ENCODE results near the gene SMAD5.

SMAD5 gene

DNA sequence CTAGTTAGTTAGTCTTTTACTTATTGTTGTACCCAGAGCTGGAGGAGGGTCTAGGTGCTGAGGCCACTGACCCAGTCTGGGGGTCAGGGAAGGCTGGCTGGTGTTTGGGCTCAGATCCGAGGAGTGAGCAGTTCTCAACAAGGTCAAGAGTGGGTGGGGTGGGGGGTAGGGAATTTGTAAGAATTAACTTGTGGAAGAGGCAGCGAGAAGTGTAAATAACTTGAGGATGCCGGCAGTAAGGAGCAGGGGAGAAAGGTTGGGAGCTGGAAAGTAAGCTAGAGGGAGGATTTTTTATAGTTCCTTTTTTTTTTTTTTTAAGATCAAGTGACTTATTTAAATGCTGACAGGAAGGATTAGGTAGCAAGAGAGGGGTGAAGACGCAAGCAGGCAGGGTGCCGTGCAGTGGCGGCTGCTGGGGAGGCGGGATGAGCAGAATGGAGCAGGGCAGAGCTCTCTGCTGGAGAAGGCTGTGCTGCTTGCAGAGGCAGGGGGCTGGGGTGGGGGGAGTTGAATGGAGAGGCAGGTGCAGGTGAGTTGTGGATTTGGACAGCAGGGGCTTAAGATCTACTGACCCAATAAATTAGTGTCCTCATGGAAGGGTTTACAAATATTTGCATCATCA, 95.6 kb downstream of the SMAD5 start:
- no peak for TF ChIP-seq CTCF (IDR thresholded peaks at IDR 0.05; ENCODE audit: low read length)
- TF ChIP-seq EZH2 (optimal IDR thresholded peaks at IDR 0.05; ENCODE audit: low read depth, low read length), result no peak
- no peak for TF ChIP-seq EZH2phosphoT487 (IDR thresholded peaks at IDR 0.05; ENCODE audit: low read length)
- Histone ChIP-seq H3K27me3 (replicated peaks; ENCODE audit: insufficient read depth, low read length) (no peaks in the 10 kb centered on the region), H3K9me2 (replicated peaks; ENCODE audit: insufficient read depth, low read length) (no peaks in the 10 kb centered on the region), H3K4me3 (ENCODE audit: low read length) (no peak overlapping the region), H3K4me1 (ENCODE audit: low read length) (no peaks in the 10 kb centered on the region), H3F3A (ENCODE audit: insufficient read depth, low read length) (no peaks in the 10 kb centered on the region), H4K20me1 (ENCODE audit: insufficient read depth, low read length) (no peaks in the 10 kb centered on the region), H3K79me2 (ENCODE audit: low read length) (no peaks in the 10 kb centered on the region), H3K36me3 (replicated peaks; ENCODE audit: insufficient read depth, low read length) (no peaks in the 10 kb centered on the region), H3K9ac (ENCODE audit: low read length) (no peak overlapping the region), H3K27ac (ENCODE audit: low read length) (no peak overlapping the region), H3K9me3 (replicated peaks; ENCODE audit: insufficient read depth, low read length) (no peaks in the 10 kb centered on the region), H2AFZ (ENCODE audit: low read length) (no peak overlapping the region), H3K4me2 (ENCODE audit: low read depth, low read length) (no peak overlapping the region)
- no peak for DNase-seq

DNA sequence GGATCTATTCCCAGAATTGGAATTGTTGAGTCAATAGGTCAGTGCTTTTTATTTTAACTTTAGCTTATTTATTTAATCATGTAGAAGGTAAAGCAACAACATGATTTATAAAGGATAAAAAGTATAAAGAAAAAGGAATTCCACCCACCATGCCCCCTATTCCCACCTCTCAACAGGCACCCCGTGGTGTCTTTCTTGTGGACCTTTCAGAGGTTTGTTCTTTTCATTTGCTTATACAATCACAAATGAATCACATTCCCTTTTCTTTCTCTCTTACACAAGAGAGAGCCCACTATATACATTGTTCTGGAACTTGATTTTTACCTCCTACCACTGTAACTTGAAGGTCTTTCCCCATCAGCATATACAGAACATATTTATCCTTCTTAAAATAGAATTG, 97.5 kb downstream of the SMAD5 start:
- no peak for TF ChIP-seq EZH2phosphoT487 (IDR thresholded peaks at IDR 0.05; ENCODE audit: low read length)
- TF ChIP-seq CTCF (IDR thresholded peaks at IDR 0.05; ENCODE audit: low read length), result no peak
- no peak for TF ChIP-seq EZH2 (optimal IDR thresholded peaks at IDR 0.05; ENCODE audit: low read depth, low read length)
- Histone ChIP-seq H3K36me3 (replicated peaks; ENCODE audit: insufficient read depth, low read length) (no peaks in the 10 kb centered on the region), H3K9me3 (replicated peaks; ENCODE audit: insufficient read depth, low read length) (no peaks in the 10 kb centered on the region), H2AFZ (ENCODE audit: low read length) (no peak overlapping the region), H3K79me2 (ENCODE audit: low read length) (no peaks in the 10 kb centered on the region), H3F3A (ENCODE audit: insufficient read depth, low read length) (no peaks in the 10 kb centered on the region), H3K27me3 (replicated peaks; ENCODE audit: insufficient read depth, low read length) (no peaks in the 10 kb centered on the region), H3K4me2 (ENCODE audit: low read depth, low read length) (no peak overlapping the region), H3K9ac (ENCODE audit: low read length) (no peak overlapping the region), H3K4me1 (ENCODE audit: low read length) (no peaks in the 10 kb centered on the region), H3K9me2 (replicated peaks; ENCODE audit: insufficient read depth, low read length) (no peaks in the 10 kb centered on the region), H3K27ac (ENCODE audit: low read length) (no peak overlapping the region), H3K4me3 (ENCODE audit: low read length) (no peak overlapping the region), H4K20me1 (ENCODE audit: insufficient read depth, low read length) (no peaks in the 10 kb centered on the region)
- DNase-seq, result no peak

GRCh38 chr5:136232316-136232715, 99.7 kb downstream of the SMAD5 start:
- Histone ChIP-seq H3F3A (ENCODE audit: insufficient read depth, low read length) (no peaks in the 10 kb centered on the region), H3K4me3 (ENCODE audit: low read length) (no peak overlapping the region), H3K9me3 (replicated peaks; ENCODE audit: insufficient read depth, low read length) (no peaks in the 10 kb centered on the region), H3K36me3 (replicated peaks; ENCODE audit: insufficient read depth, low read length) (no peaks in the 10 kb centered on the region), H4K20me1 (ENCODE audit: insufficient read depth, low read length) (no peaks in the 10 kb centered on the region), H3K27ac (ENCODE audit: low read length) (no peak overlapping the region), H3K27me3 (replicated peaks; ENCODE audit: insufficient read depth, low read length) (no peaks in the 10 kb centered on the region), H2AFZ (ENCODE audit: low read length) (no peak overlapping the region), H3K9ac (ENCODE audit: low read length) (no peak overlapping the region), H3K4me2 (ENCODE audit: low read depth, low read length) (no peak overlapping the region), H3K4me1 (ENCODE audit: low read length) (no peaks in the 10 kb centered on the region), H3K79me2 (ENCODE audit: low read length) (no peaks in the 10 kb centered on the region), H3K9me2 (replicated peaks; ENCODE audit: insufficient read depth, low read length) (no peaks in the 10 kb centered on the region)
- no peak for TF ChIP-seq EZH2 (optimal IDR thresholded peaks at IDR 0.05; ENCODE audit: low read depth, low read length)
- TF ChIP-seq EZH2phosphoT487 (IDR thresholded peaks at IDR 0.05; ENCODE audit: low read length), result no peak
- TF ChIP-seq CTCF (IDR thresholded peaks at IDR 0.05; ENCODE audit: low read length), result no peak
- DNase-seq, result no peak
